ENCODE measurements around the gene GPRIN3.

- TF ChIP-seq POLR2A (IDR thresholded peaks at IDR 0.05; ENCODE audit: low read depth, low read length) (no peak), POLR2AphosphoS5 (IDR thresholded peaks at IDR 0.05; ENCODE audit: insufficient read depth, low read depth, low read length) (no peak), EZH2 (IDR thresholded peaks at IDR 0.05; ENCODE audit: borderline replicate concordance, low read depth, low read length, severe bottlenecking) (no peak)
Observed at GRCh38 chr4:89303177-89303576, 4.4 kb downstream of the GPRIN3 start.
